Measurements from ENCODE around the gene CSNK2B. TPM values are rescaled to one million over a fixed set of nuclear protein-coding genes. Genes with fewer than 3 reads are reported as not detected.
A peak's percentile ranks its signal among the peaks of the same experiment; 100 is the strongest.

The CSNK2B gene
- total RNA-seq, 4 donors from 2014 or later: 181 to 264 (median 206) TPM

- Histone ChIP-seq H3K27ac (no peak overlapping the region), H3K27me3 (no peaks in the 10 kb centered on the region), H3K9me3 (no peaks in the 10 kb centered on the region), H3K36me3 (peaks cover 6 to 14% of the 10 kb centered on the region in 2 donors), H3K4me3 (replicated peaks in 1 of 3) (no peak overlapping the region), H3K4me1 (peaks cover 6 to 12% of the 10 kb centered on the region in 2 donors)
- 48 to 66% methylated on average over 6 of the region's 6 CpGs for WGBS, 2 donors
- no peak for DNase-seq
- intact Hi-C loops (cut with DNase I): loop anchor here (10.0 kb wide), 1 partner anchor 288 kb away; no protein-coding TSS in a partner anchor
- TF ChIP-seq, protein P1, sequence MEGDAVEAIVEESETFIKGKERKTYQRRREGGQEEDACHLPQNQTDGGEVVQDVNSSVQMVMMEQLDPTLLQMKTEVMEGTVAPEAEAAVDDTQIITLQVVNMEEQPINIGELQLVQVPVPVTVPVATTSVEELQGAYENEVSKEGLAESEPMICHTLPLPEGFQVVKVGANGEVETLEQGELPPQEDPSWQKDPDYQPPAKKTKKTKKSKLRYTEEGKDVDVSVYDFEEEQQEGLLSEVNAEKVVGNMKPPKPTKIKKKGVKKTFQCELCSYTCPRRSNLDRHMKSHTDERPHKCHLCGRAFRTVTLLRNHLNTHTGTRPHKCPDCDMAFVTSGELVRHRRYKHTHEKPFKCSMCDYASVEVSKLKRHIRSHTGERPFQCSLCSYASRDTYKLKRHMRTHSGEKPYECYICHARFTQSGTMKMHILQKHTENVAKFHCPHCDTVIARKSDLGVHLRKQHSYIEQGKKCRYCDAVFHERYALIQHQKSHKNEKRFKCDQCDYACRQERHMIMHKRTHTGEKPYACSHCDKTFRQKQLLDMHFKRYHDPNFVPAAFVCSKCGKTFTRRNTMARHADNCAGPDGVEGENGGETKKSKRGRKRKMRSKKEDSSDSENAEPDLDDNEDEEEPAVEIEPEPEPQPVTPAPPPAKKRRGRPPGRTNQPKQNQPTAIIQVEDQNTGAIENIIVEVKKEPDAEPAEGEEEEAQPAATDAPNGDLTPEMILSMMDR (IDR thresholded peaks at IDR 0.05): no peak
- no peak for TF ChIP-seq POLR2A (IDR thresholded peaks at IDR 0.05)
Measured at GRCh38 chr6:31676904-31677303, 11.0 kb downstream of the CSNK2B start.

DNA sequence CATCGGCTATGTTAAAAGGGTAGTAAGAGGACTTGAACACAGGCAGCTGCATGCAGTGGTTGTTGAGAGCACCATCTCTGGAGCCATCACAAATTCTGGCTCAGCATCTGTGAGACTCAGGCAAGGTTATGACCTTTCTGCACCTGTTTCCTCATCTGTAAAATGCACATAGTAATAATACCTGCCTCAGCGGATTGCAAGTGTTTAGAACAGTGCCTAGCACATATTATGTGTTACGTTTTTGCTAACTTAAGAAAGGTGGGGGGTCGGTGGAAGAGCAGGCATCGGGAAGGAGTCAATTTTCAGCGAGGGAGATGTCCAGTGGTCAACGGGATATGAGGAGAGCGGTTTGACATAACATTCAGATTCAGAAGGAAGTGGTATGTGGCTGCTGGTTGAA, 12.1 kb downstream of the CSNK2B start:
- Histone ChIP-seq H3K27me3 (no peaks in the 10 kb centered on the region), H3K27ac (no peak overlapping the region), H3K9me3 (no peaks in the 10 kb centered on the region), H3K36me3 (peaks cover 0 to 4% of the 10 kb centered on the region in 2 donors), H3K4me1 (peaks cover 9 to 14% of the 10 kb centered on the region in 2 donors), H3K4me3 (replicated peaks in 1 of 3) (no peak overlapping the region)
- TF ChIP-seq, protein P1 (IDR thresholded peaks at IDR 0.05): no peak
- TF ChIP-seq POLR2A (IDR thresholded peaks at IDR 0.05): no peak
- WGBS, 2 donors: 71% methylated on average over 8 of the region's 8 CpGs
- intact Hi-C loops (cut with DNase I): loop anchor here (10.0 kb wide), 1 partner anchor 287 kb away; no protein-coding TSS in a partner anchor
- no peak for DNase-seq

DNA sequence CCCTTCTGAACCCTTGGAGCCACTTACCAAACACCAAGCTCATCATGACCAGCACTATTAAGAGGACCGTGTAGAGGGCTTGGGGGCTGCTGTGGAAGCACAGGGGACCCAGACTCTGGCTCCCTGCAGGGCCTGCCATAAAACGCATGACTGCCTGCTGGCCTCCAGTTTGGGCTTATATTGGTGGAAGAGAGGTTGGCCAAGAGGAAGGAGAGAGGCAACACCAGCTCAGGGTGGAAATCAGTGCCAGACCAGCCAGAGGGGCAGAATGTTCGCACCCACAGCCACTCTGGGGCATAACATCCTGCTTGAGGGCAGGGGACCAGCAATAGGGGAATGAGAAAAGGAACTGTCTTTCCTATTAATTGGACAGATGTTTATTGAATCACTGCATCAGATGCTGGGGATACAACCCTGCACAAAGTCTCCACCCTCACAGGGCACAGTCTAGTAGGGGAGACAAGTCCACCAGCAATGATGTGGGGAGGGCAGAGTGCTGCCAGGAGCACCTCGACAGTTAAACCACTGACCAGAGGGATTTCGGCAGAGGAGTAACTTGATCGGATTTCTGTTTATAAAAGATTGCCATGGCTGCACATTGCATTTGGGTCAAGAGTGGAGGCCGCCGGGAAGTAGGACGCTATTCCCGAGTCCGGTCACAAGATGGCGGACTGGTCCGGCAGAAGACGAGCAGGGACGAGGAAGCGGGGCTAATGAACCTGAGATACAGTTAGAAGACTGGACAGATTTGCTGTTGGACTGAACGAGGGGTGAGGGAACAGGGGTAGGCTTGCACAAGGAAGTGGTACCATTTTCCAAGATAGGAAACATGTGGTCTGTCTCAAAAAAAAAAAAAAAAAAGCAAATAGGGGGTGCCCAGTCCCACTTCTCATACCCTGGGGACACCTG, 14.6 kb downstream of the CSNK2B start, which contains the start of gene LY6G5C:
TSS of gene LY6G5C (minus strand) at position 842 of the 909 bp plus-strand sequence. CDS start at position 148, 694 bp downstream.
- Histone ChIP-seq H3K27me3 (no peaks in the 10 kb centered on the region), H3K9me3 (no peaks in the 10 kb centered on the region), H3K4me3 (replicated peaks in 1 of 3) (peak within 1 kb of the TSS in 2 of 3 donors; percentile 24 to 27), H3K36me3 (no peaks in the 10 kb centered on the region), H3K27ac (peak within 1 kb of the TSS; percentile 79 to 84 (median 80)), H3K4me1 (peaks cover 10 to 18% of the 10 kb centered on the region in 2 donors)
- intact Hi-C loops (cut with DNase I): loop anchor here (5.0 kb wide), 1 partner anchor 152 kb away; no protein-coding TSS in a partner anchor
- TF ChIP-seq, protein P1 (IDR thresholded peaks at IDR 0.05): peak; percentile 25 to 89 (median 80)
- TF ChIP-seq POLR2A (IDR thresholded peaks at IDR 0.05): no peak
- DNase-seq: peak; percentile 89
- WGBS, 2 donors: 10 to 13% methylated on average over 17 of the region's 17 CpGs

DNA sequence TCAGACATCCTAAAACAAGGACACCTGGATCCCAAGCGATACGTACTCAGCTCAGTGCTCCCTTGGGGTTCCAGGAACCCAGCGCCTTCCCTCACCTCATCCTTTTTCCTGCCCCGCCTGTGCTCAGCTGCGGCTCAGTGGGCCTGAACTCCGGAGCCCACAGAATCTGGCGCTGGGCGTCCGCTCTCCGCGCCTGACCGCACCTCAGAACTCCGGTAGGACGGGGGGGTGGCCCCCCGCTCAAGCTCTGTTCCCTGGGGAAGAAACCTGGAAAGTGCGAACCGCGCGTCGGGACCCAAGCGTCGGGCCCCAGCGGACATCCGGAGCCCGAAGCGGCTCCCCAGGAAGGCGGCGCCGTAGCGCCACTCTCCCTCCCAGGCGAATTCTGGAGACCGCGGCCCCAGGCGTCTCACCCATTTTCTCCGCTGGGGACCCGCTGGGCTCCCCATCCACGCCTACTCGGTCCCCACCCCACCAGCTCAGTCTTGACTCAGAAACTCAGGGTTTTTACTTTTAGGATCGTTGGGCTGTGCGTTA, 15.3 kb downstream of the CSNK2B start:
- peaks cover 0 to under 1% of the 10 kb centered on the region in 2 donors for H3K36me3 ChIP-seq
- H3K4me3 ChIP-seq (replicated peaks in 1 of 3): peak overlapping the region in 2 of 3 donors; percentile 24 to 27
- intact Hi-C loops (cut with DNase I): loop anchor here (5.0 kb wide), 1 partner anchor 151 kb away; no protein-coding TSS in a partner anchor
- DNase-seq: peak; percentile 91 to 92
- TF ChIP-seq POLR2A (IDR thresholded peaks at IDR 0.05): peak in 1 of 2 donors; percentile 42
- TF ChIP-seq, protein P1 (IDR thresholded peaks at IDR 0.05): no peak
- no peaks in the 10 kb centered on the region for H3K9me3 ChIP-seq
- WGBS, 2 donors: 0% methylated on average over 11 to 27 of the region's 40 CpGs
- H3K27ac ChIP-seq: peak overlapping the region; percentile 79 to 84 (median 80)
- H3K4me1 ChIP-seq: peaks cover 10 to 18% of the 10 kb centered on the region in 2 donors
- H3K27me3 ChIP-seq: no peaks in the 10 kb centered on the region

Data from thyroid gland (tissue), 4 donors.